Erythroblast (primary cell): Measurements from ENCODE around the gene DPEP2.

Experiments used
- DNase-seq, 2 experiments: peaks; one replicate each; lab custom pipeline; 2025; lab: John Stamatoyannopoulos, UW
- GATA1 ChIP-seq: IDR thresholded peaks from 2 replicates; pipeline ENCODE4 v1.6.1; 2011; ENCODE audit warnings: low read depth, mild to moderate bottlenecking, control low read depth, low read length, moderate library complexity
- POLR2A ChIP-seq: IDR thresholded peaks from 2 replicates; pipeline ENCODE4 v1.6.1; 2011; ENCODE audit warnings: mild to moderate bottlenecking, low read length

DPEP2 gene

GRCh38 chr16:67993207-67994039, 5.9 kb downstream of the DPEP2 start:
- TF ChIP-seq POLR2A: peak; percentile 55
- no peak for TF ChIP-seq GATA1
- DNase-seq: peak; percentile 91 to 94

- DNase-seq: no peak
- TF ChIP-seq GATA1 (no peak), POLR2A (no peak)
These were observed 6.5 kb downstream of the DPEP2 start for GRCh38 chr16:67992661-67993206.

GRCh38 chr16:67990018-67990386, 9.3 kb downstream of the DPEP2 start:
- no peak for TF ChIP-seq POLR2A
- TF ChIP-seq GATA1: no peak
- DNase-seq: no peak

- TF ChIP-seq POLR2A (no peak), GATA1 (no peak)
These were observed 9.8 kb downstream of the DPEP2 start for GRCh38 chr16:67989322-67990017.

GRCh38 chr16:67988675-67989074, 10.6 kb downstream of the DPEP2 start:
- no peak for DNase-seq
- TF ChIP-seq GATA1 (no peak), POLR2A (no peak)

More at GRCh38 chr16:67989322-67990017, 9.8 kb downstream of the DPEP2 start:
- DNase-seq: no peak

GRCh38 chr16:67987460-67988160, 11.7 kb downstream of the DPEP2 start:
- DNase-seq: no peak
- TF ChIP-seq POLR2A: no peak
- TF ChIP-seq GATA1: no peak

- no peak for TF ChIP-seq POLR2A
- no peak for TF ChIP-seq GATA1
- DNase-seq: no peak
These were observed 12.3 kb downstream of the DPEP2 start for GRCh38 chr16:67986949-67987348.

GRCh38 chr16:67982011-67982696, 17.1 kb downstream of the DPEP2 start:
- TF ChIP-seq GATA1: no peak
- no peak for TF ChIP-seq POLR2A
- DNase-seq: no peak

- DNase-seq: peak; percentile 64 to 67
- TF ChIP-seq GATA1 (no peak), POLR2A (no peak)
These were observed 19.2 kb downstream of the DPEP2 start, which contains the start of gene DPEP3 for GRCh38 chr16:67979955-67980678. DPEP3 (minus strand) TSS chr16:67980499; CDS start chr16:67980380, 119 bp downstream.

GRCh38 chr16:67977469-67978227, 21.6 kb downstream of the DPEP2 start:
- no peak for DNase-seq
- TF ChIP-seq POLR2A: no peak
- TF ChIP-seq GATA1: no peak

GRCh38 chr16:67977005-67977404, 22.3 kb downstream of the DPEP2 start:
- TF ChIP-seq POLR2A (no peak), GATA1 (no peak)
- DNase-seq: no peak

- TF ChIP-seq POLR2A (no peak), GATA1 (no peak)
- DNase-seq: no peak
These were observed 23.1 kb downstream of the DPEP2 start for GRCh38 chr16:67976205-67976604.
